PC-3 (cell line): Measurements from ENCODE around the gene UQCRH. TPM values are rescaled to one million over a fixed set of nuclear protein-coding genes. Genes with fewer than 3 reads are reported as not detected.

Experiments
- ATAC-seq: fragments of 200-7000 bp; cut with Tn5 transposase; 2 replicates; pipeline ENCODE4 v1.9.1; 2020; ENCODE audit warnings: mild to moderate bottlenecking, moderate library complexity
- Bru-seq: library from RNA; stranded (reverse); fragments of 400-500 nt; gene quantifications from one replicate; lab custom pipeline; 2021; lab: Mats Ljungman, UMichigan
- BruChase-seq, 2 experiments: library from RNA; stranded (reverse); fragments of 400-500 nt; gene quantifications; one replicate each; lab custom pipeline; 2021; lab: Mats Ljungman, UMichigan
- BruUV-seq: library from RNA; stranded (reverse); fragments of 400-500 nt; replicated peaks from 2 replicates; lab custom pipeline; 2021; lab: Mats Ljungman, UMichigan
- CTCF ChIA-PET: fragments of 300-600 bp; sonication (Branson Sonifier 250); formaldehyde crosslinking; loops from one replicate; lab custom pipeline; 2022; ENCODE audit warnings: antibody characterized with exemption; lab: Charles Lee
- POLR2A ChIA-PET: fragments of 300-600 bp; sonication (Branson Sonifier 250); formaldehyde crosslinking; loops from one replicate; lab custom pipeline; 2022; ENCODE audit warnings: antibody characterized with exemption; ENCODE audit not compliant: unreplicated experiment; lab: Charles Lee
- DNase-seq: peaks from one replicate; pipeline ENCODE4 v3.0.0-alpha.2; 2015
- H2AFZ ChIP-seq: fragments of 300-600 bp; sonication (generic); 2 replicates; pipeline ENCODE4 v1.6.0; 2016; ENCODE audit warnings: antibody characterized with exemption, low read length
- H3F3A ChIP-seq: fragments of 300-600 bp; sonication (generic); one replicate; pipeline ENCODE4 v1.6.0; 2017; ENCODE audit warnings: antibody characterized with exemption, low read length, control low read depth, mild to moderate bottlenecking; ENCODE audit not compliant: unreplicated experiment
- H3K27ac ChIP-seq: fragments of 300-600 bp; sonication (generic); 2 replicates; pipeline ENCODE4 v1.5.1; 2016; ENCODE audit warnings: mild to moderate bottlenecking, low read length
- H3K27me3 ChIP-seq: fragments of 300-600 bp; sonication (generic); 2 replicates; pipeline ENCODE4 v1.6.1; 2016; ENCODE audit warnings: low read length, mixed read lengths
- H3K36me3 ChIP-seq: fragments of 300-600 bp; sonication (generic); 2 replicates; pipeline ENCODE4 v1.6.1; 2016; ENCODE audit warnings: low read depth, mixed run types, low read length, mixed read lengths
- H3K4me1 ChIP-seq: fragments of 300-600 bp; sonication (generic); 2 replicates; pipeline ENCODE4 v1.5.1; 2016; ENCODE audit warnings: low read length; ENCODE audit not compliant: insufficient read depth
- H3K4me2 ChIP-seq: fragments of 300-600 bp; sonication (generic); 2 replicates; pipeline ENCODE4 v1.6.0; 2016; ENCODE audit warnings: low read length
- H3K4me3 ChIP-seq: fragments of 300-600 bp; sonication (generic); 2 replicates; pipeline ENCODE4 v1.5.1; 2016; ENCODE audit warnings: mild to moderate bottlenecking, low read length, mixed read lengths
- H3K79me2 ChIP-seq: fragments of 300-600 bp; sonication (generic); 2 replicates; pipeline ENCODE4 v1.6.1; 2017; ENCODE audit warnings: low read length, mixed read lengths
- H3K9ac ChIP-seq: fragments of 300-600 bp; sonication (generic); 2 replicates; pipeline ENCODE4 v1.6.0; 2016; ENCODE audit warnings: mild to moderate bottlenecking, low read length
- H3K9me2 ChIP-seq: fragments of 300-600 bp; sonication (generic); replicated peaks from 2 replicates; pipeline ENCODE4 v1.6.1; 2016; ENCODE audit warnings: mixed run types, low read length, mixed read lengths
- H3K9me3 ChIP-seq: fragments of 300-600 bp; sonication (generic); 2 replicates; pipeline ENCODE4 v1.6.1; 2016; ENCODE audit warnings: low read length, mixed read lengths
- H4K20me1 ChIP-seq: fragments of 300-600 bp; sonication (generic); 2 replicates; pipeline ENCODE4 v1.6.1; 2016; ENCODE audit warnings: low read length, mixed read lengths
- CTCF ChIP-seq: fragments of 300-600 bp; sonication (generic); conservative IDR thresholded peaks from 2 replicates; pipeline ENCODE4 v1.5.1; 2017; ENCODE audit warnings: antibody characterized with exemption, low read depth, mild to moderate bottlenecking, low read length
- EZH2 ChIP-seq: fragments of 300-600 bp; sonication (generic); IDR thresholded peaks from one replicate; pipeline ENCODE4 v1.6.1; 2017; ENCODE audit warnings: antibody characterized with exemption, mild to moderate bottlenecking, low read length; ENCODE audit not compliant: unreplicated experiment
- EZH2phosphoT487 ChIP-seq: fragments of 300-600 bp; sonication (generic); IDR thresholded peaks from 2 replicates; pipeline ENCODE4 v1.6.1; 2018; ENCODE audit warnings: mild to moderate bottlenecking, antibody characterized with exemption, low read length, borderline replicate concordance
- intact Hi-C: fragments of 100-400 bp; cut with micrococcal nuclease; formaldehyde crosslinking; loops from 2 replicates; pipeline ENCODE4 v1.9.0; 2023
- long read RNA-seq: library from polyadenylated mRNA; unstranded; transcript quantifications from one replicate; pipeline ENCODE4 v2.0.0, GENCODE V29; 2021; ENCODE audit not compliant: unreplicated experiment
- total RNA-seq: library from RNA; depleted of rRNA; stranded (reverse); fragments of >200 nt; gene quantifications from 2 replicates; pipeline ENCODE4 v1.2.3, GENCODE V29; 2014; rRNA removed

The UQCRH gene
- total RNA-seq (642 and 885 TPM in 2 replicates), Bru-seq, nascent RNA (percentile 95 among the genes with signal in this experiment), BruChase-seq, experiment 1, labeled RNA remaining after a 6-hour chase (percentile 96 among the genes with signal in this experiment), BruChase-seq, experiment 2, labeled RNA remaining after a 2-hour chase (percentile 93 among the genes with signal in this experiment)
- long read RNA-seq, transcript UQCRH-201 (4 exons, 604 nt): major isoform, 132 of 228 reads
- long read RNA-seq, transcript UQCRH-205 (5 exons, 674 nt): minor isoform, 9 of 228 reads
- long read RNA-seq, transcript UQCRH-202 (2 exons, 621 nt): minor isoform, 50 of 228 reads
- long read RNA-seq, partial matches to known transcripts: 0 of 228 reads
- long read RNA-seq, other reads (novel, unspliced or antisense): 35 of 228 reads

GRCh38 chr1:46303038-46303871 is at the start of gene UQCRH, which contains the start of gene LRRC41:
Gene UQCRH, plus strand, starts transcription at chr1:46303698. Its CDS starts 69 bp downstream, at chr1:46303767.
Gene LRRC41, minus strand, starts transcription at chr1:46303616. Its CDS starts 294 bp downstream, at chr1:46303322.
- ChIA-PET POLR2A (interaction anchor here (0.5 to 1.8 kb wide), 3 partner anchors 13 to 349 kb away, joined by 3 to 6 read pairs (median 4); partner anchors contain the start of gene RAD54L), CTCF (interaction anchor here (0.7 to 0.9 kb wide), 4 partner anchors 37 to 58 kb away, joined by 3 to 7 read pairs (median 4); no protein-coding TSS in a partner anchor)
- no peaks in the 10 kb centered on the region for H3K9me3 ChIP-seq
- H3K36me3 ChIP-seq: peaks cover 6% of the 10 kb centered on the region; the same call in 1 of the 2 replicates
- peak; percentile 95 for DNase-seq
- H3K4me3 ChIP-seq: peak within 1 kb of the TSS; percentile 99
- H3K9ac ChIP-seq: peak within 1 kb of the TSS; percentile 99
- peaks cover 44% of the 10 kb centered on the region for H4K20me1 ChIP-seq
- H3F3A ChIP-seq: no peaks in the 10 kb centered on the region
- peak within 1 kb of the TSS; percentile 65 for H2AFZ ChIP-seq
- intact Hi-C loops: loop anchor here (1.0 to 10.0 kb wide), 2 partner anchors 37 to 58 kb away; partner anchors contain the start of genes NSUN4 and RAD54L
- H3K27ac ChIP-seq: peak within 1 kb of the TSS; percentile 76
- H3K4me2 ChIP-seq: peak within 1 kb of the TSS; percentile 86
- BruUV-seq: no TSS peak
- H3K27me3 ChIP-seq: no peaks in the 10 kb centered on the region
- H3K4me1 ChIP-seq: peaks cover 28% of the 10 kb centered on the region
- no peaks in the 10 kb centered on the region for H3K9me2 ChIP-seq
- TF ChIP-seq CTCF: no peak
- TF ChIP-seq EZH2: no peak
- TF ChIP-seq EZH2phosphoT487: no peak
- peak; percentile 61 for ATAC-seq
- H3K79me2 ChIP-seq: peaks cover 98% of the 10 kb centered on the region

GRCh38 chr1:46254668-46255067 is 48.8 kb upstream of the UQCRH start:
- no peak for DNase-seq
- Histone ChIP-seq H3K36me3 (peaks cover 36% of the 10 kb centered on the region), H3K27ac (no peak overlapping the region), H3K27me3 (no peaks in the 10 kb centered on the region), H3K4me1 (no peaks in the 10 kb centered on the region; the same call in 1 of the 2 replicates), H3K4me2 (no peak overlapping the region), H3K9me3 (no peaks in the 10 kb centered on the region), H4K20me1 (no peaks in the 10 kb centered on the region), H3F3A (no peaks in the 10 kb centered on the region), H3K9me2 (no peaks in the 10 kb centered on the region), H3K9ac (no peak overlapping the region), H3K79me2 (peaks cover 9% of the 10 kb centered on the region), H3K4me3 (no peak overlapping the region), H2AFZ (no peak overlapping the region)
- BruUV-seq: no TSS peak
- CTCF ChIA-PET: no interaction called here
- POLR2A ChIA-PET: no interaction called here
- intact Hi-C loops: no loop called here
- no peak for ATAC-seq
- TF ChIP-seq EZH2phosphoT487 (no peak), CTCF (no peak), EZH2 (no peak)
